Osteoblast (primary cell): Measurements from ENCODE around the gene SEC61B. TPM values are rescaled to one million over a fixed set of nuclear protein-coding genes. Genes with fewer than 3 reads are reported as not detected.

Source experiments
- DNase-seq: peaks from one replicate; pipeline ENCODE4 v3.0.0; 2011; ENCODE audit warnings: low spot score, mixed read lengths; ENCODE audit not compliant: insufficient read length; ENCODE audit errors: missing footprints
- H2AFZ ChIP-seq: 2 replicates; pipeline ENCODE4 v1.6.0; 2011; ENCODE audit warnings: mild to moderate bottlenecking, low read length
- H3K27ac ChIP-seq: 2 replicates; pipeline ENCODE4 v1.5.1; 2011; ENCODE audit warnings: mild to moderate bottlenecking, low read depth, low read length, moderate library complexity
- H3K27me3 ChIP-seq: 2 replicates; pipeline ENCODE4 v1.6.0; 2012; ENCODE audit warnings: mild to moderate bottlenecking, control low read depth, inconsistent platforms, low read length, moderate library complexity; ENCODE audit not compliant: insufficient read depth
- H3K36me3 ChIP-seq: 2 replicates; pipeline ENCODE4 v1.5.1; 2011; ENCODE audit warnings: mild to moderate bottlenecking, low read length, control low read depth, moderate library complexity; ENCODE audit not compliant: insufficient read depth
- H3K4me1 ChIP-seq: 2 replicates; pipeline ENCODE4 v1.5.1; 2011; ENCODE audit warnings: mild to moderate bottlenecking, low read length, control low read depth, moderate library complexity; ENCODE audit not compliant: insufficient read depth
- H3K4me2 ChIP-seq: 2 replicates; pipeline ENCODE4 v1.6.0; 2011; ENCODE audit warnings: mild to moderate bottlenecking, low read length; ENCODE audit not compliant: insufficient read depth
- H3K4me3 ChIP-seq: fragments of 200-600 bp; sonication (generic); 3 replicates; pipeline ENCODE4 v1.5.1; 2012; ENCODE audit warnings: mild to moderate bottlenecking, low read length, inconsistent platforms; ENCODE audit not compliant: insufficient read depth
- H3K79me2 ChIP-seq: 2 replicates; pipeline ENCODE4 v1.6.0; 2012; ENCODE audit warnings: mild to moderate bottlenecking, low read length, control low read depth, inconsistent platforms; ENCODE audit not compliant: insufficient read depth
- H3K9me3 ChIP-seq: 2 replicates; pipeline ENCODE4 v1.5.1; 2011; ENCODE audit warnings: low read depth, low read length, control low read depth
- H4K20me1 ChIP-seq: 2 replicates; pipeline ENCODE4 v1.6.0; 2012; ENCODE audit warnings: mild to moderate bottlenecking, low read length, control low read depth; ENCODE audit not compliant: insufficient read depth
- total RNA-seq: library from RNA; depleted of rRNA; stranded (reverse); fragments of >200 nt; gene quantifications from 2 replicates; pipeline ENCODE4 v1.2.3, GENCODE V29; 2012
- TF ChIP-seq, protein P1 (sequence below): IDR thresholded peaks from 2 replicates; pipeline ENCODE4 v1.5.1; 2011; ENCODE audit warnings: mild to moderate bottlenecking, low read depth, low read length, moderate library complexity; ENCODE audit errors: extremely low read depth

The SEC61B gene
- total RNA-seq, 1 donor: 73.1 TPM

DNA sequence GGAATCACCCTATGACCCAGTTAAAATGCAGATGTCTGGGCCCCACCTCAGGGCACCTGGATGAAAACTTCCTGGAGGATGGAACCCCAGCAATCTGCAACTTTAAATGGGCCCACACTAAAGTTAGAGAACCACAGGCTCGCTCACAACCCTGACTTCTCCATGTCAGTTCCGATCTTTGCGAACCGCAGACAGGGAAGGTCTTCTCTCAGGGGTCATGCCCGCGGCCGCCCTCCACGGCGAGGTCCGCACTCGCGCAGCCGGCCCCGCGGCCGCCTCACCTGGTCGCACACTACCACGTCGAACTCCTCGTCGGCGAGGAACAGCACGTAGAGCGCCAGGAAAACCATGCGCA is 839 bp upstream of the SEC61B start:
- Histone ChIP-seq H3K36me3 (peaks cover 42% of the 10 kb centered on the region), H3K4me2 (peak overlapping the region; percentile 93), H3K9me3 (no peaks in the 10 kb centered on the region), H3K27me3 (no peaks in the 10 kb centered on the region), H3K4me3 (peak overlapping the region; percentile 99), H3K4me1 (peaks cover 36% of the 10 kb centered on the region), H4K20me1 (peaks cover 58% of the 10 kb centered on the region), H3K79me2 (peaks cover 94% of the 10 kb centered on the region), H2AFZ (peak overlapping the region; percentile 87), H3K27ac (peak overlapping the region; percentile 100)
- TF ChIP-seq, protein P1, sequence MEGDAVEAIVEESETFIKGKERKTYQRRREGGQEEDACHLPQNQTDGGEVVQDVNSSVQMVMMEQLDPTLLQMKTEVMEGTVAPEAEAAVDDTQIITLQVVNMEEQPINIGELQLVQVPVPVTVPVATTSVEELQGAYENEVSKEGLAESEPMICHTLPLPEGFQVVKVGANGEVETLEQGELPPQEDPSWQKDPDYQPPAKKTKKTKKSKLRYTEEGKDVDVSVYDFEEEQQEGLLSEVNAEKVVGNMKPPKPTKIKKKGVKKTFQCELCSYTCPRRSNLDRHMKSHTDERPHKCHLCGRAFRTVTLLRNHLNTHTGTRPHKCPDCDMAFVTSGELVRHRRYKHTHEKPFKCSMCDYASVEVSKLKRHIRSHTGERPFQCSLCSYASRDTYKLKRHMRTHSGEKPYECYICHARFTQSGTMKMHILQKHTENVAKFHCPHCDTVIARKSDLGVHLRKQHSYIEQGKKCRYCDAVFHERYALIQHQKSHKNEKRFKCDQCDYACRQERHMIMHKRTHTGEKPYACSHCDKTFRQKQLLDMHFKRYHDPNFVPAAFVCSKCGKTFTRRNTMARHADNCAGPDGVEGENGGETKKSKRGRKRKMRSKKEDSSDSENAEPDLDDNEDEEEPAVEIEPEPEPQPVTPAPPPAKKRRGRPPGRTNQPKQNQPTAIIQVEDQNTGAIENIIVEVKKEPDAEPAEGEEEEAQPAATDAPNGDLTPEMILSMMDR: no peak
- no peak for DNase-seq

DNA sequence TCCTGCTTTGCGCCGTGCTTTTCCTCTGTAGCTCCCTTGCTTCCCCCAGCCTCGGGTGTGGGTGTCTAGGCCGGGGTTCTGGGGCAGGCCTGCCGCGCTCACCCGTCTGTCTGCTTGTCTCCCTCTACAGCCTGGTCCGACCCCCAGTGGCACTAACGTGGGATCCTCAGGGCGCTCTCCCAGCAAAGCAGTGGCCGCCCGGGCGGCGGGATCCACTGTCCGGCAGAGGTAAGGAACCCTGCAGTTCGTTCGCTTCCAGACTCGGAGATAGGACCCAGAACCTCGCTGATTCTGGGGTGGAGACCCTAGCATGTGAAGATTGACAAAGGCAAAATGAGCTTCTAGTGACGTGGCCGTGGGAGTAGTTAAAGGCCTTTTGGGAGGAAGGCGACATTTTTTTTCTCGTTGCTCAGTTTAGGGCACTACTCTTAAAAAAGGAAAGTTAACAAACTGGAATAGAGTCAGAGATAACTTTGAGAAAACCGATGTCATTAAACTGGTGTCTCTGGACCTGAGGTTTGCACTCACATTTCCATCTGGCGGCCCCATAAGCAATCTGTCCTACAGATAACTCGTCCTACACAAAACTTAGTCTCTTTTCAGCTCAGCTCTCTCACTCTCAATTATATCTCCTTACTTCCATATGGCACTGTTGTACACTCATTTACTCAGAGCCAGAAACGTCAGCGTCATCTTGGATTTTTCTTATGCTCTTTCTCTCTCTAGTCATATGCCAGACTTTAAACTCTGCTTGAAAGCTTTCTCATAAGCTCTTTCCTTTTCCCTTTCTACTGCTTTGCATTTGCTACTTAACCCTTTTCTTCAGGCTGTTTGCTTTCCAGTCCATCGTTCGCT is 561 bp downstream of the SEC61B start:
- TF ChIP-seq, protein P1: no peak
- no peak for DNase-seq
- H3K27ac ChIP-seq: peak overlapping the region; percentile 100
- no peaks in the 10 kb centered on the region for H3K9me3 ChIP-seq
- H3K27me3 ChIP-seq: no peaks in the 10 kb centered on the region
- peaks cover 44% of the 10 kb centered on the region for H3K36me3 ChIP-seq
- H3K79me2 ChIP-seq: peaks cover 92% of the 10 kb centered on the region
- H3K4me2 ChIP-seq: peak overlapping the region; percentile 93
- peaks cover 36% of the 10 kb centered on the region for H3K4me1 ChIP-seq
- peaks cover 58% of the 10 kb centered on the region for H4K20me1 ChIP-seq
- H2AFZ ChIP-seq: peak overlapping the region; percentile 87
- peak overlapping the region; percentile 99 for H3K4me3 ChIP-seq

DNA sequence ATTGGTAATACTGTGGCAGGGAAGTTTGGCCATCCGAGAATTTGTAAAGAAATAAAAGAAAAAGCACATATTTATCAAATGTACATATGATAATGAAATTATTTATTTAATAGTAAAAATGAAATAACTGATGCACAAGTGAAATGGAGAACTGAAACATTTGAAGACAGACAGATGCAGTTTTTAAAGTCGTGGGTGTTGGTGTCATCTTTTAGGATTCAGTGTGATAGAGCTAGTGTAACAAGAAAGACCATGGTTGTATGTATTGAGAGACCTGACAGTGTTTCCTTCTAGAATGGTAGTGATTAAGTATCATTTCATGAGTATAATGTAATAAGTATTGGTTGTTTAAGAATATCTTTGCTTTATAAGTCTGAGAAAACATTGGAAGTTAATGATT is 2.4 kb downstream of the SEC61B start:
- peaks cover 56% of the 10 kb centered on the region for H4K20me1 ChIP-seq
- H3K4me1 ChIP-seq: peaks cover 35% of the 10 kb centered on the region
- H2AFZ ChIP-seq: no peak overlapping the region
- TF ChIP-seq, protein P1: no peak
- no peak overlapping the region for H3K4me3 ChIP-seq
- no peak overlapping the region for H3K27ac ChIP-seq
- no peak for DNase-seq
- H3K36me3 ChIP-seq: peaks cover 50% of the 10 kb centered on the region
- no peaks in the 10 kb centered on the region for H3K9me3 ChIP-seq
- no peaks in the 10 kb centered on the region for H3K27me3 ChIP-seq
- H3K79me2 ChIP-seq: peaks cover 84% of the 10 kb centered on the region
- H3K4me2 ChIP-seq: peak overlapping the region; percentile 93

DNA sequence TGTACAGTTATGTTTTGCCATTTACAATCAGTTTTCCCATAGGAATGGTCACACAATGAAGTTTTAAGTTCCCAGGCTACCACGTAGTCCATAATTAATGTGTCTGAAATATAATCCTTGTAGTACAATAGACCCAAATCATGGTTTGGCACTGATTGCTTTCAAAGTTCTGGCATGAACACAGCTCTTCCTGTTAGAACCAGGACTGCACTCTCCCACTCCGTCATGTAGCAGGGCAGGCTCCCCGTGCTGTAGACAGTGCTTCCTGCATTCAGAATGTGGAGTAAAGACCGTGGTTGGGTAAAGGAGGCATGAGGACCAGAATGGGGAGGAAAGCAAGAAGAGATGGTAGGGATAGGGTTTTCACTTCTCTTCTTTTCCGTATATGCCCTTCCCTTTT is 4.0 kb downstream of the SEC61B start:
- H2AFZ ChIP-seq: no peak overlapping the region
- H3K4me1 ChIP-seq: peaks cover 22% of the 10 kb centered on the region
- TF ChIP-seq, protein P1: no peak
- no peaks in the 10 kb centered on the region for H3K9me3 ChIP-seq
- no peak for DNase-seq
- H3K79me2 ChIP-seq: peaks cover 69% of the 10 kb centered on the region
- H3K4me2 ChIP-seq: no peak overlapping the region
- H3K36me3 ChIP-seq: peaks cover 66% of the 10 kb centered on the region
- H3K4me3 ChIP-seq: no peak overlapping the region
- peaks cover 45% of the 10 kb centered on the region for H4K20me1 ChIP-seq
- no peaks in the 10 kb centered on the region for H3K27me3 ChIP-seq
- no peak overlapping the region for H3K27ac ChIP-seq
